AG04450 (cell line): ENCODE results near the gene MDH1B. TPM values are rescaled to one million over a fixed set of nuclear protein-coding genes. Genes with fewer than 3 reads are reported as not detected.
"Not testable (repeated sequence)": the region's sequence is repeated elsewhere in the genome, so short reads cannot be mapped to it uniquely, and the experiment has no call there.

ENCODE experiments used
- CTCF ChIA-PET: fragments of 300-600, 350-600 bp; formaldehyde crosslinking; extraction: SDS; loops from one replicate; lab custom pipeline; 2022; ENCODE audit warnings: antibody characterized with exemption, inconsistent platforms; lab: Charles Lee
- POLR2A ChIA-PET: fragments of 350-600 bp; formaldehyde crosslinking; extraction: SDS; loops from one replicate; lab custom pipeline; 2021; ENCODE audit warnings: antibody characterized with exemption, inconsistent platforms; lab: Yijun Ruan, JAX
- DNase-seq: peaks from one replicate; pipeline ENCODE4 v3.0.0-alpha.2; 2011; ENCODE audit warnings: low read depth, low spot score
- H3K27ac ChIP-seq: one replicate; pipeline ENCODE4 v1.5.1; 2012; ENCODE audit warnings: low read depth, low read length, control low read depth
- H3K27me3 ChIP-seq: one replicate; pipeline ENCODE4 v1.6.0; 2012; ENCODE audit warnings: low read length; ENCODE audit not compliant: control insufficient read depth, insufficient read depth
- H3K4me3 ChIP-seq: 2 replicates; pipeline ENCODE4 v1.5.1; 2011; ENCODE audit warnings: mild to moderate bottlenecking, low read depth, low read length, control low read depth
- H3K9me3 ChIP-seq: 2 replicates; pipeline ENCODE4 v1.5.1; 2012; ENCODE audit warnings: low read length; ENCODE audit not compliant: control insufficient read depth, insufficient read depth
- polyA plus RNA-seq: library from polyadenylated mRNA; depleted of rRNA; stranded (reverse); fragments of >200 nt; gene quantifications from 2 replicates; pipeline ENCODE4 v1.2.3, GENCODE V29; 2011
- TF ChIP-seq, protein P1 (sequence below): IDR thresholded peaks from 2 replicates; pipeline ENCODE4 v1.5.1; 2011; ENCODE audit warnings: low read depth, low read length, control low read depth, inconsistent platforms

Gene MDH1B
- polyA plus RNA-seq, 1 experiment, result 1.3 TPM

GRCh38 chr2:206721256-206721920, 43.7 kb downstream of the MDH1B start:
- Histone ChIP-seq H3K27me3 (no peaks in the 10 kb centered on the region), H3K27ac (no peak overlapping the region), H3K9me3 (no peaks in the 10 kb centered on the region), H3K4me3 (no peak overlapping the region)
- ChIA-PET CTCF (no interaction called here), POLR2A (no interaction called here)
- no peak for DNase-seq
- TF ChIP-seq, protein P1, sequence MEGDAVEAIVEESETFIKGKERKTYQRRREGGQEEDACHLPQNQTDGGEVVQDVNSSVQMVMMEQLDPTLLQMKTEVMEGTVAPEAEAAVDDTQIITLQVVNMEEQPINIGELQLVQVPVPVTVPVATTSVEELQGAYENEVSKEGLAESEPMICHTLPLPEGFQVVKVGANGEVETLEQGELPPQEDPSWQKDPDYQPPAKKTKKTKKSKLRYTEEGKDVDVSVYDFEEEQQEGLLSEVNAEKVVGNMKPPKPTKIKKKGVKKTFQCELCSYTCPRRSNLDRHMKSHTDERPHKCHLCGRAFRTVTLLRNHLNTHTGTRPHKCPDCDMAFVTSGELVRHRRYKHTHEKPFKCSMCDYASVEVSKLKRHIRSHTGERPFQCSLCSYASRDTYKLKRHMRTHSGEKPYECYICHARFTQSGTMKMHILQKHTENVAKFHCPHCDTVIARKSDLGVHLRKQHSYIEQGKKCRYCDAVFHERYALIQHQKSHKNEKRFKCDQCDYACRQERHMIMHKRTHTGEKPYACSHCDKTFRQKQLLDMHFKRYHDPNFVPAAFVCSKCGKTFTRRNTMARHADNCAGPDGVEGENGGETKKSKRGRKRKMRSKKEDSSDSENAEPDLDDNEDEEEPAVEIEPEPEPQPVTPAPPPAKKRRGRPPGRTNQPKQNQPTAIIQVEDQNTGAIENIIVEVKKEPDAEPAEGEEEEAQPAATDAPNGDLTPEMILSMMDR, result no peak

- Histone ChIP-seq H3K27me3 (no peaks in the 10 kb centered on the region), H3K4me3 (no peak within 1 kb of the TSS), H3K27ac (no peak within 1 kb of the TSS), H3K9me3 (no peaks in the 10 kb centered on the region)
- CTCF ChIA-PET, result no interaction called here
- no peak for DNase-seq
- TF ChIP-seq, protein P1, result no peak
- POLR2A ChIA-PET, result no interaction called here
These were observed 46.8 kb downstream of the MDH1B start, which contains the start of gene DYTN for GRCh38 chr2:206718296-206718695. Gene DYTN, minus strand, starts transcription at chr2:206718396. Its CDS starts 117 bp downstream, at chr2:206718279.

DNA sequence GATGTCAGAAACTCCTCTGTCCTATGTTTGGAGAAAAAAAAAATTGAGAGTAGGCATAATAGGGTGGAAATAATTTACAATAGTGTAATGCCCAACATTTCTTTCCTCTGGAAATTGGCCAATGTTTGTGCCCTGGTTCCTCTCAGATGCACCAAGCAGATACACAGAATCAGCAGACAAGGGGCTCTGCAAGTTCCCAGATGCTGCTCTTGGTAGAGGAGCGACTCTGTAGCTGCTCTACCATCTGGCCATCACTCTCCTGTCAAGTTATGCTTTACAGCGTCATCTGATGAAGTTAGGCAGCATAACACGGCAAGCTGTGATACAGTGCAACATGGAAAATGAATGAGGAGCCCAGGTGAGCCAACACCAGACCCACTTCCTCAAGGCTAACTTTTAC, 48.5 kb downstream of the MDH1B start:
- DNase-seq, result no peak
- Histone ChIP-seq H3K9me3 (no peaks in the 10 kb centered on the region), H3K4me3 (no peak overlapping the region), H3K27ac (no peak overlapping the region), H3K27me3 (no peaks in the 10 kb centered on the region)
- TF ChIP-seq, protein P1, result no peak
- POLR2A ChIA-PET, result interaction anchor here (0.6 kb wide), 1 partner anchor 994 kb away, joined by 3 read pairs; no protein-coding TSS in a partner anchor
- CTCF ChIA-PET, result no interaction called here

GRCh38 chr2:206715183-206715582, 49.9 kb downstream of the MDH1B start:
- CTCF ChIA-PET, H3K27me3 ChIP-seq, H3K27ac ChIP-seq, DNase-seq, POLR2A ChIA-PET, H3K4me3 ChIP-seq, H3K9me3 ChIP-seq: not testable (repeated sequence)

DNA sequence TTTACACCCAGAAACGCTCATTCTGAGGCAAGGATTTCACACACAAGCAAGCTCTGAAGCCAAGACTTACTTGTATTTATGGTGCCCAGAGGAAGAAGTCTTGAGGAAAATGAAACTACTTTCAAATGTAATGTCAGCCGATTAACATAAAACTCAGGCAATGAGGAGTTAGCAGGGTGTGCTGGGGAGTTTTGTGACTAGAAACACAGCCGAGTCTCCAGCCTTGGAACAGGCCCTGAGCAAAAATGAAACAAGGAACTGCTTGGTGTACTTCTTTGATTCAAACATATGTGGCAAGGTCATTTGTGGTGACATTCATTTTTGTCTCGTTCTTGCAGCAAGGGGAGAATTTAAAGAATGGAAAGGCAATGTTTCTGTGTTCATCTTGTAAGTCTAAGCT, 51.4 kb downstream of the MDH1B start:
- TF ChIP-seq, protein P1, result no peak
- DNase-seq, result no peak
- POLR2A ChIA-PET, result no interaction called here
- Histone ChIP-seq H3K27ac (no peak overlapping the region), H3K4me3 (no peak overlapping the region), H3K9me3 (no peaks in the 10 kb centered on the region), H3K27me3 (no peaks in the 10 kb centered on the region)
- CTCF ChIA-PET, result no interaction called here
